HepG2 (cell line): ENCODE data around the gene NBEA.

Source experiments
- HINFP ChIP-seq: sonication (generic); formaldehyde crosslinking; IDR thresholded peaks from 2 replicates; pipeline ENCODE4 v1.4.0; 2020; ENCODE audit warnings: low read depth, mild to moderate bottlenecking, missing genetic modification reagents
- HNRNPH1 ChIP-seq: fragments of 200-400 bp; formaldehyde crosslinking; optimal IDR thresholded peaks from 2 replicates; pipeline ENCODE3; 2017; ENCODE audit warnings: mild to moderate bottlenecking, low read depth, low read length
- KLF12 ChIP-seq: sonication (generic); formaldehyde crosslinking; IDR thresholded peaks from 2 replicates; pipeline ENCODE4 v1.4.0; 2020; ENCODE audit warnings: missing genetic modification reagents, borderline replicate concordance
- PBX3 ChIP-seq: sonication (generic); formaldehyde crosslinking; IDR thresholded peaks from 2 replicates; pipeline ENCODE4 v1.8.1; 2023; ENCODE audit warnings: missing genetic modification reagents, inconsistent platforms, borderline replicate concordance
- POLR2A ChIP-seq, 2 experiments: IDR thresholded peaks; 2 replicates each; pipeline ENCODE4 v1.6.1; 2011; ENCODE audit warnings: low read depth in 2 of 2, low read length in 2 of 2, mild to moderate bottlenecking in 1 of 2, moderate library complexity in 1 of 2; ENCODE audit not compliant: insufficient read depth in 1 of 2
- RERE ChIP-seq: IDR thresholded peaks from 2 replicates; pipeline ENCODE4 v1.6.1; 2016; ENCODE audit warnings: low read depth, missing genetic modification reagents, missing compliant biosample characterization
- RORA ChIP-seq: sonication (generic); formaldehyde crosslinking; IDR thresholded peaks from 2 replicates; pipeline ENCODE4 v1.5.0; 2020; ENCODE audit warnings: mild to moderate bottlenecking, missing genetic modification reagents, moderate library complexity
- USF2 ChIP-seq, 2 experiments: sonication (generic) in 1 of 2; formaldehyde crosslinking in 1 of 2; IDR thresholded peaks; 2 replicates each; pipeline versions ENCODE4 v1.5.1 to v1.6.1; 2011 to 2020; ENCODE audit warnings: borderline replicate concordance in 1 of 2, low read depth in 1 of 2, low read length in 1 of 2, mild to moderate bottlenecking in 1 of 2, missing genetic modification reagents in 1 of 2, moderate library complexity in 1 of 2
- ZNF432 ChIP-seq: sonication (generic); formaldehyde crosslinking; IDR thresholded peaks from 2 replicates; pipeline ENCODE4 v1.5.0; 2020; ENCODE audit warnings: missing genetic modification reagents, mild to moderate bottlenecking, borderline replicate concordance
- ZNF546 ChIP-seq: sonication (generic); formaldehyde crosslinking; conservative IDR thresholded peaks from 2 replicates; pipeline ENCODE4 v1.8.1; 2023; ENCODE audit warnings: mild to moderate bottlenecking, missing genetic modification reagents

- TF ChIP-seq HINFP (CRISPR knock-in tag) (no peak), POLR2A (IDR thresholded peaks at IDR 0.05; ENCODE audit: insufficient read depth in 1 of 2, low read depth in 2 of 2, low read length in 2 of 2) (no peak), ZNF546 (no peak), RORA (CRISPR knock-in tag) (no peak), HNRNPH1 (no peak), ZNF432 (CRISPR knock-in tag) (no peak), USF2 (IDR thresholded peaks at IDR 0.05; ENCODE audit: low read depth, low read length) (no peak), USF2 (CRISPR knock-in tag; IDR thresholded peaks at IDR 0.05; ENCODE audit: borderline replicate concordance) (no peak), RERE (CRISPR knock-in tag) (no peak), KLF12 (CRISPR knock-in tag) (no peak), PBX3 (CRISPR knock-in tag) (no peak)
Observed at GRCh38 chr13:34900288-34900739, 41.8 kb upstream of the NBEA start.
